ENCODE results near the gene CHST11.
A peak's percentile ranks its signal among the peaks of the same experiment; 100 is the strongest.
"Not testable (repeated sequence)": the region's sequence is repeated elsewhere in the genome, so short reads cannot be mapped to it uniquely, and the experiment has no call there.

Gene CHST11

GRCh38 chr12:104507672-104508071 lies 50.9 kb downstream of the CHST11 start:
- peak; percentile 79 for DNase-seq

GRCh38 chr12:104508752-104509446 lies 52.2 kb downstream of the CHST11 start:
- DNase-seq: no peak

- DNase-seq: no peak
Measured at GRCh38 chr12:104510145-104510872, 53.6 kb downstream of the CHST11 start.

DNA sequence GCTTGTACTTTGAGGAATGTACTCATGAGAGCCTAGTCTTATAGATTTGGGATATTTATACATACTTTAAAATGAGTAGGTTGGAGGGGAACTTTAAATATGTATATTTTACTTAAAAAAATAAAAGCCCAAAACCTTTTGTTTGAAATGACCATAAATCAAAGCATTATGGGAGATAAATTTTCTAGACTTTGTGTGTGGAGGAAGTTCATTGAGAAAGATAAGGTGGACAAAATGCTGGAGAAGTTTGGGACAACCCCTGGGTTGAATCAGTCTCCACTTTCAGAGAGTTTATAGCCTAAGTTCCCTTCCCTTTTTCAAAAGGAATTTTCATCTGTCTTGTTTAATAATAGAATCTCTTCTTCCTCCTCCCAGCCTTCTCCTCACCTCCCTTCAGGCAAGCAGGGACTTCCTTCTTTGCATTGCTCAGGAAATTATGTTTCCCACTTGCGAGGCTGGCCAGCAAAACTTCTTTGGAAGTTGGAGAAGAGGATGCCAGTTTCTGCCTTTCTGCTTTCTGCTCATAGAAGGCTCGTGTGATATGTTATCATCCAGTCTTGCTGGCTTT lies 54.2 kb downstream of the CHST11 start:
- no peak for DNase-seq

DNA sequence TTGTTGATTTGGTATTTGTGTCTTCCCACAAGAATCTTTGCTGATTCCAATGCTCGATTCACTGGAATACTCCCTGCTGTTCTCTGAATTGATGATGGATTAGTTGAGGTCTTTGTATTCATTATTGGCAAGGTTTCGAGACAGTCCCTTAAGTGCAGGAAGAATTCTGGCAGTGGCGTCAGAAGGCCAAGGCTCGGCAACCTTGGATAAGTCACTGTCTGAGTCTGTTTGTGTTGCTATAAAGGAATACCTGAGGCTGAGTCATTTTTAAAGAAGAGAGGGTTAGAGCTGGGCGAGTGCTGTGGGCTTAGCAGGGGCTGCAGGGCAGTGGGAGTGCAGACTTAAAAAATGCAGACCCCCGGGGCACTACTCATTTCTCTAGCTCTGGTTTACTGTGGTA lies 56.9 kb downstream of the CHST11 start:
- DNase-seq: no peak

DNA sequence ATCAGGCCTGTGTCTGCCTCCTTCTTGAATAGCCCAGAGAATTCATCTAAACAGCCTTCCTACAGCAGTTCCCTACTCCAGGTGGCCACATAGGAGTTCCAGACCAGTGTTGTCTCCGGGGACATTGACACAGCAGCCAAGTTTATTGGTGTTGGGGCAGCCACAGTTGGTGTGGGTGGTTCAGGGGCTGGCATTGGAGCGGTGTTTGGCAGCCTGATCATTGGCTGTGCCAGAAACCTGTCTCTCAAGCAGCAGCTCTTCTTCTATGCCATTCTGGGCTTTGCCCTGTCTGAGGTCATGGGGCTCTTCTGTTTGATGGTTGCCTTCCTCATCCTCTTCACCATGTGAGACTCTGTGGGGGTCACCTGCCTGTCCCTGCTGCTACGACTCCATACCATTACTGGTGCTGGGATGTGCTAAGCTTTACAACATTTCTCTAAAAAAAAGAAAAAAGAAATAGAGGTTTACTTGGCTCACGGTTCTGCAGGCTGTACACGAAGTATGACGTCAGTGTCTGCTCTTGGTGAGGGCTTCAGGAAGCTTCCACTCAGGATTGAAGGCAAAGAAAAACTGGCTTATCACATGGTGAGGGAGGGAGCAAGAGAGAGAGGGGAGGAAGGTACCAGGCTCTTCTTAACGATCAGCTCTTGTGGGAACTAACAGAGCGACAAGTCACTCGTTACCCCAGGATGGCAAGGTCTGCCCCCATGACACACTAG lies 57.5 kb downstream of the CHST11 start:
- DNase-seq: no peak

GRCh38 chr12:104515899-104516298 lies 59.2 kb downstream of the CHST11 start:
- no peak for DNase-seq

DNA sequence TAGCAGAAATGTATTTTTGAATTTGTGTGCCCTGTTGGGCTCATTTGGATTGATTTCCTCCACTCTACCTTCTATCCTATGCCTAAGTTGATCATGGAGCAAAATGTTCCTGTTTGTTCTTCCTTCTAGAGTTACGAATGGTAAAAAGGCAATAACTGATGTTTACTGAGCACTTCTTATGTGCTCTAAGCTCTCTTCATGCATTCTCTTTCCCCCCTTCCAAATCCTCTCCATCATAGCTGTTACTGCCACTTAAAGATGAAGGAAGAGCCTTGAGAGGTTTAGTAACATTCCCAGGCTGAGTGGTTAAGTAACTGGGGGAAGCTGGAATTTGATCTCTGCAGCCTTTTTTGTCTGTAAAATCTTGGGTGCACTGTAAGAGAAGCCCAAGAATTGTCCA lies 60.1 kb downstream of the CHST11 start:
- DNase-seq: peak; percentile 91

- DNase-seq: no peak
Measured at GRCh38 chr12:104517880-104518279, 61.1 kb downstream of the CHST11 start.

DNA sequence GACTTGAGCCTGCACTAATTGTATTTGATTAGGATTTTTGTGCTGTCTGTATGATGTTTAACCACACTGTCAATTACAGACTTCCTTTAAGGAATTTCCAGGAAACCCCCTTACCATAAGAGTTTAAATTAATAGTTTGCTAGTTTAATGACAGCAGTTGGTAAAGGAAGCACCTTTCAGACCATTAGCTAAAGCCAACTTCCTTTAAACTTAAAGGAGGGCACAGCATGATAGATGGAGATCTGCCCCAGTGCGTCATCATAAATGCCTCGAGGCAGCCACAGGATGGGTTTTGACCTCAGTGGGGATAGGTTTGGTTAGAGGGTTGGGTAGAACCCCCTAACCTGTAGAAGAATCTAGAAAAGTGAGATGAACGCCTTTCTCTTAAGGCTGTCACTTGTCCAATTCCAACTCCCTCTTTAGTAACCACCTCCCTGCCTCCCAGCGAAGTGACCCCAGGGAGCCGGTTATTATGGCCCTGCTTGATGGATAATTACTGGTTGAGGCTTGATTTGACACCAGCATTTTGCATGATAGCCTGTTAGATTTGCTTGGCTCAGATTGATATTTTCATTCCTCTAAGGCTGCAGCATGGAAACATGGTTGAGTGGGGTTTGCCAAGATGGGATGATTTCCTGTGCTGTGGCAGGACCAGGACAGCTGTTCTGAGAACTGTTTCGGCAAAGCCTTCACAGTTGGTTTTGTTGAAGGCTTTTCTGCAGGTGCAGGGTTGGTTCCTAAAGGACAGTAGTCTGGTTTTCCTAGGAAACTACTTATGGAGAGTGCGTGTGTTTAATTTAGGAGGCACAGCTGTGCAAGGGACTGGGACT lies 62.7 kb downstream of the CHST11 start:
- no peak for DNase-seq

DNA sequence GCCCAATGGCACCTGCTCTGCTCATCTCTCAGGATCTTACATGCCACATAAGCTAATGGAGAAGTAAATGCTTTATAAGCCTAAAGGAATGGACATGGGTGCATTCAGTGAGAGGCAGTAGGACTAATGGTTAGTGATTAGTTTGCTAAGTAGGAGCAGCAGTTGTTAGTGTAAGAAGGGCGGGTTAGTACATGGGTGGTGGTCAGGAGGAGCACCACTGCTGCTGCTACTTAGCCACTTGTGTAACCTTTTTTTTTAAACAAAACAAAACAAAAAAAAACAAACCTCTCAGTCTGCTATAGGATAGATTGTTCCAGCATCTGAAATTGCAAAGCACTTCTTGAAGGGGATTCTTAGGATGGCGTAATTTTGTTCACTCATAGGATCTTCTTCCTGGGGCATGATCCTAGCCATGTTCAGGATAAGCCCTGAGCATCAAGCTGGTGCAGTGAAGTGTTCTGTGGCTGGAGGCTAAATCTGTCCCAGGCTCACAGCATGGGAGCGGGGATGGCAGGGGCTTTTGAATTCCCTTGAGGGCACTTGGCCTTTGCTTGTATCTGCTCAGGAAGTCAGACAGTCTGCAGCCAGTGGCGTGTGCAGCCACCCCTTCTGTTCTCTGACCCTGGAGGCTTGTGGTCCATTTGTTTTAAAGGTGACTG lies 63.6 kb downstream of the CHST11 start:
- DNase-seq: peak; percentile 32

DNA sequence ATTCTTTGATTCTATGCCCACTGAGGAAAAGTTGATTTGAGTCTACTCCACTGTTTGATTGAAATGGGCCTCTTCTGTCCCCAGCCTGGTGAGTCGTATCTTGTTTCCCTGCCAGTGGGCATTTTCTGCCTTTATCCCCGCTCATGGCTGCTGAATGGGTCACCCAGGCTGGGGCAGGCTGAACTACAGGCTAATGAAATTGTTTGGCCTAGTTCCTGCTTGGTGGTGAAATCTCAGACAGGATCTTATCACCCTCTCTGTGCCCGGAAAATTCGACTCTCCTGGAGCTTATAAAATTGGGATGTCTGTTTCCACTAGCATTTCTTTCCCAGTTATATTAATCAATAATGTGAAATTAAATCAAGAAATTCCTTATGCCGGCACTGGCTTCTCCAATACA lies 65.0 kb downstream of the CHST11 start:
- DNase-seq: no peak

DNA sequence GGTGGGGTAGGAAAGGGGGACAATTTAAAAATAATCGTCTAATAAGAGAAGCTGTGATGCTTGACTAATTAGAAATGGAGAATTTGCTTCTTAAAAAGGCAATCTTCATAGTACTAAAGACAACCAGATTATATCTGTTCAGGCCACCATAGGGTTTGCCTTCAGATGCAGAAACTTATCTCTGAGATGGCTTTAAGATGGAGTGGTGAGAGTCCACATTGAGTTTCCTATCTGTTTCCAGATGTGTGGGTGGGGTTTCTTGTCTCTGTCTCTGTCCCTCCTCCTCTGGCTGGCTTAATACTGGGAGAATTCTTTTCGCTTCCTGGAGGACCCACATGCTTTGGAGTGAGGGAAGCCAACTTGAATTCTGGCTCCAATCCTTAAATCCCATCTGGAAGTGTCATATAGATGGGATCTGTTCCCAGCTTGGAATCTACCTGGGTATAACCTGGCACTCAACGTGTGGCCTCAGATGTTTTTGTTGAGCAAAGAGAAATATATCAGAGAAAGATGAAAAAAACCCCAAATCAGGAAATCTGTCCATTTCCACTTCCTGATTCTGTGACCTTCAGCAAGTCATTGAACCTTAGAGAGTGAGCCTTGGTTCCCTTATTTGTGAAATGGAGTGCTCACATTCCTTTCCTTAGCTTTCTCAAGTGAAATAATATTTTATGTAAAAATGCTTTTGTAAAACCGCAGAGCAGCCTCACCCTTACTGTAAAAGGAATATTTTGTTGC lies 66.4 kb downstream of the CHST11 start:
- DNase-seq: no peak

GRCh38 chr12:104524034-104524832 lies 67.5 kb downstream of the CHST11 start:
- DNase-seq: peak; percentile 29

- DNase-seq: no peak
Measured at GRCh38 chr12:104526320-104526719, 69.6 kb downstream of the CHST11 start.

GRCh38 chr12:104526751-104527150 lies 70.0 kb downstream of the CHST11 start:
- DNase-seq: no peak

GRCh38 chr12:104527653-104528052 lies 70.9 kb downstream of the CHST11 start:
- not testable (repeated sequence) for DNase-seq

GRCh38 chr12:104529130-104529874 lies 72.6 kb downstream of the CHST11 start:
- peak; percentile 25 for DNase-seq

- no peak for DNase-seq
Measured at GRCh38 chr12:104532636-104533035, 75.9 kb downstream of the CHST11 start.

DNA sequence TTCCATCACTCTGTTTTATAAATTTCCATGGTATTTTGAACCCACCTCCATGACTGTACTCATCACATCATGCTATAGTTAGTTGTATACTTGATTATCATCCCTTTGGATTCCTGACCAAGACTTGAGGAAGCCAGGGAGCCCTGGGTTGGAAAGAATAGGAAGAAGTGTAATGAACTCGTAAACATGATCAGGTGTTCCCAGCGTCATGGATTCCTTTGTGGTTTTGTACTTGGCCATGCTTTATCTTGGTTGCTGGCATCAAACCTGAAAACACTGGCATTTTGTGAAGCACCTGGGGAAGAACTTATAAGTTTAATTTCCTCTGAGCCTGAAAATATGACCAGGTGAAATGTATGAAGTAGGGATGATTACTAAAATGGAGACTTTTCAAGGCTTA lies 76.4 kb downstream of the CHST11 start:
- DNase-seq: no peak
